ENCODE measurements around the gene CAMK4.

- TF ChIP-seq CHD7 (IDR thresholded peaks at IDR 0.05; ENCODE audit: low read depth, low read length), result no peak
- no peak for TF ChIP-seq THRA (IDR thresholded peaks at IDR 0.05)
- TF ChIP-seq E2F4 (CRISPR knock-in tag; IDR thresholded peaks at IDR 0.05; ENCODE audit: low read depth), result no peak
- no peak for TF ChIP-seq ZNF764 (CRISPR knock-in tag; IDR thresholded peaks at IDR 0.05; ENCODE audit: low read depth)
- no peak for TF ChIP-seq SIN3A (IDR thresholded peaks at IDR 0.05; ENCODE audit: borderline replicate concordance in 2 of 2, control insufficient read depth in 1 of 2, low read depth in 2 of 2, low read length in 2 of 2)
- no peak for TF ChIP-seq ZNF277 (CRISPR knock-in tag; IDR thresholded peaks at IDR 0.05; ENCODE audit: borderline replicate concordance)
- TF ChIP-seq ZNF592 (IDR thresholded peaks at IDR 0.05), result no peak
- no peak for TF ChIP-seq IRF2 (CRISPR knock-in tag; IDR thresholded peaks at IDR 0.05)
- no peak for TF ChIP-seq NCOA1 (IDR thresholded peaks at IDR 0.05; ENCODE audit: low read depth)
- TF ChIP-seq NCOA2 (IDR thresholded peaks at IDR 0.05; ENCODE audit: partially characterized antibody in 2 of 2), result no peak
Observed at GRCh38 chr5:111251921-111252320, 27.7 kb downstream of the CAMK4 start.
